ENCODE results near the gene MIER2. TPM values are rescaled to one million over a fixed set of nuclear protein-coding genes. Genes with fewer than 3 reads are reported as not detected.

Gene MIER2
- total RNA-seq, 1 donor from 2014 or later: 30.7 TPM

- DNase-seq (ENCODE audit: extremely low spot score in 2 of 2): no peak
- H3K27me3 ChIP-seq: no peaks in the 10 kb centered on the region
- H3K4me1 ChIP-seq: peaks cover 8% of the 10 kb centered on the region
- no peaks in the 10 kb centered on the region for H3K36me3 ChIP-seq
- TF ChIP-seq CTCF (IDR thresholded peaks at IDR 0.05) (no peak), POLR2AphosphoS5 (IDR thresholded peaks at IDR 0.05; ENCODE audit: insufficient read depth in 1 of 2, low read depth in 1 of 2) (no peak), POLR2A (IDR thresholded peaks at IDR 0.05) (no peak)
- H3K27ac ChIP-seq: no peak overlapping the region
- H3K4me3 ChIP-seq: no peak overlapping the region
- intact Hi-C loops (cut with DNase I): no loop called here
- no peaks in the 10 kb centered on the region for H3K9me3 ChIP-seq
These were observed 27.0 kb upstream of the MIER2 start for GRCh38 chr19:371501-372168.

- peaks cover 8% of the 10 kb centered on the region for H3K4me1 ChIP-seq
- no peaks in the 10 kb centered on the region for H3K36me3 ChIP-seq
- no peak for DNase-seq (ENCODE audit: extremely low spot score in 2 of 2)
- H3K27ac ChIP-seq: no peak overlapping the region
- TF ChIP-seq CTCF (IDR thresholded peaks at IDR 0.05) (no peak), POLR2A (IDR thresholded peaks at IDR 0.05) (no peak), POLR2AphosphoS5 (IDR thresholded peaks at IDR 0.05; ENCODE audit: insufficient read depth in 1 of 2, low read depth in 1 of 2) (no peak)
- intact Hi-C loops (cut with DNase I): no loop called here
- H3K4me3 ChIP-seq: no peak overlapping the region
- no peaks in the 10 kb centered on the region for H3K9me3 ChIP-seq
- H3K27me3 ChIP-seq: no peaks in the 10 kb centered on the region
These were observed 26.2 kb upstream of the MIER2 start for GRCh38 chr19:370641-371330.

- Histone ChIP-seq H3K27me3 (no peaks in the 10 kb centered on the region), H3K4me3 (no peak overlapping the region), H3K27ac (no peak overlapping the region), H3K4me1 (peaks cover 6% of the 10 kb centered on the region), H3K9me3 (no peaks in the 10 kb centered on the region), H3K36me3 (no peaks in the 10 kb centered on the region)
- DNase-seq (ENCODE audit: extremely low spot score in 2 of 2): no peak
- TF ChIP-seq POLR2AphosphoS5 (IDR thresholded peaks at IDR 0.05; ENCODE audit: insufficient read depth in 1 of 2, low read depth in 1 of 2): no peak
- TF ChIP-seq POLR2A (IDR thresholded peaks at IDR 0.05): no peak
- TF ChIP-seq CTCF (IDR thresholded peaks at IDR 0.05): no peak
- intact Hi-C loops (cut with DNase I): no loop called here
These were observed 25.3 kb upstream of the MIER2 start for GRCh38 chr19:369876-370275.

DNA sequence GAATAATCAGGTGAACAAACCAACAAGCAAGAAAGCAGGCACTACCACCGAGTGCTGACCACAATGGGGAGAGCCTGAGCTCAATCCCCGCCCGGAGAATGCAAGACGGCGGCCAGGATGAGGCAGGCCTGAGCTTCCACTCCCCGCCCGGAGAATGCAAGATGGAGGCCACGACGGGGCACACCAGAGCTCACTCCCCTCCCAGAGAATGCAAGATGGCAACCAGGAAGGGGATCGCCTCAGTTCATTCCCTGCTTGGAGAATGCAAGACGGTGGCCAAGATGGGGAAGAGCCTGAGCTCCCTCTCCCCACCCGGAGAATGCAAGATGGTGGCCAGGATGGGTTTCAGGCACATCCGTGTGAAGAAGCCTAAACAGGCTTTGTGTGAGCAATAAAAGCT lies 24.7 kb upstream of the MIER2 start:
- TF ChIP-seq POLR2A (IDR thresholded peaks at IDR 0.05): no peak
- TF ChIP-seq CTCF (IDR thresholded peaks at IDR 0.05): no peak
- TF ChIP-seq POLR2AphosphoS5 (IDR thresholded peaks at IDR 0.05; ENCODE audit: insufficient read depth in 1 of 2, low read depth in 1 of 2): no peak
- intact Hi-C loops (cut with DNase I): no loop called here
- Histone ChIP-seq H3K36me3 (no peaks in the 10 kb centered on the region), H3K27ac (no peak overlapping the region), H3K4me1 (no peaks in the 10 kb centered on the region), H3K4me3 (no peak overlapping the region), H3K27me3 (no peaks in the 10 kb centered on the region), H3K9me3 (no peaks in the 10 kb centered on the region)
- no peak for DNase-seq (ENCODE audit: extremely low spot score in 2 of 2)

- intact Hi-C loops (cut with DNase I): no loop called here
- H3K36me3 ChIP-seq: no peaks in the 10 kb centered on the region
- DNase-seq (ENCODE audit: extremely low spot score in 2 of 2): no peak
- no peaks in the 10 kb centered on the region for H3K27me3 ChIP-seq
- H3K9me3 ChIP-seq: no peaks in the 10 kb centered on the region
- no peak overlapping the region for H3K4me3 ChIP-seq
- TF ChIP-seq POLR2AphosphoS5 (IDR thresholded peaks at IDR 0.05; ENCODE audit: insufficient read depth in 1 of 2, low read depth in 1 of 2) (no peak), CTCF (IDR thresholded peaks at IDR 0.05) (no peak), POLR2A (IDR thresholded peaks at IDR 0.05) (no peak)
- no peak overlapping the region for H3K27ac ChIP-seq
- H3K4me1 ChIP-seq: no peaks in the 10 kb centered on the region
These were observed 24.0 kb upstream of the MIER2 start for GRCh38 chr19:368630-369024.

Data from vagina (tissue), 2 donors.